ENCODE data around the gene ARHGAP30. TPM values are rescaled to one million over a fixed set of nuclear protein-coding genes. Genes with fewer than 3 reads are reported as not detected.

Gene ARHGAP30
- polyA plus RNA-seq, 1 donor (not counting 4 experiments of a cell fraction or from before 2014, with no cell fraction given) = 0.16 TPM

DNA sequence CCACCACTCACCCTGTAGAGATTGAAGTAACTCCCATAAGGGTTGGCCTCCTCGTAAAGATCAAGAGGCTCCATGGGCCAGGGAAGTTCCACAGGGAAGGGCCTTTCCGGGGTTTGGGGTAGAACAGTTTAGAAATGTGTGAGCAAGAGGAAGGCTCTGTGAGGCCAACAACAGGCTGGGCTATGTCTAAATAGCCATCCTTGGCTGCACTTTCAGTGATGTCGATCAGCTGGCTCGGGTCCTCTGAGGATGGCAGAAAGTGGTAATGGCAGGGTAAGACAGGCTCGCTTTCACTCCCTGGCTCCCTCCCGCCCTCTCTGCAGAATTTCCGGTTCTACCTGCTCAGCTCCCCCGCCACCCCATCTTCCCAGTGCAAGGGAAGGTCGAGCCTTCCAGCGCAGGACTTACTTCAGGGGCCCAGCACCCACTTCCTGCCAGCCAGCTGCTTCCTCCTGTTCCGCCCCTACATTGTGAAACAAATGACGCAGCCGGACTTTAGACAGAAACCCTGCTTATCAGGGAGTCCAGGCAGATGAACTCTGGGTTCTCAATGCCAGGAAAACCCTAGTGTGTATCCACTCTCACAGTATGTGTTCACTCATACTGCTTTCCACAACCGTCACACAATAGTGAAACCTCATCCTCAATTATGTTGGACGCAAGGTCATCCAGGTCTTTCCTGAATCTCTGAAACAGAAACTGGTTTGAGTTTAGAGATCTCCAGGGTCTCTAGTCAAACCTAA lies 56.0 kb downstream of the ARHGAP30 start:
- Histone ChIP-seq H3K9me1 (ENCODE audit: control insufficient read depth, extremely low read depth, insufficient read depth, low read length) (no peaks in the 10 kb centered on the region), H4K20me1 (ENCODE audit: control insufficient read depth, extremely low read depth, insufficient read depth, low read length) (no peaks in the 10 kb centered on the region), H2AFZ (ENCODE audit: control insufficient read depth, low read length) (no peak overlapping the region), H3K4me3 (ENCODE audit: control insufficient read depth in 2 of 3, extremely low read depth in 1 of 3, insufficient read depth in 2 of 3, low read depth in 1 of 3, low read length in 3 of 3) (peak overlapping the region in 2 of 3 experiments; percentile 37 to 52), H3K4me2 (ENCODE audit: control insufficient read depth, extremely low read depth, insufficient read depth, low read depth, low read length) (peak overlapping the region; percentile 75), H3K9me3 (ENCODE audit: control insufficient read depth, low read depth, low read length) (no peaks in the 10 kb centered on the region), H3K9ac (ENCODE audit: control insufficient read depth, extremely low read depth, insufficient read depth, low read length) (peak overlapping the region; percentile 61), H3K4me1 (ENCODE audit: control insufficient read depth, extremely low read depth, insufficient read depth, low read length) (peaks cover 42% of the 10 kb centered on the region), H3K27ac (ENCODE audit: control insufficient read depth, insufficient read depth, low read length) (peak overlapping the region; percentile 83), H3K36me3 (ENCODE audit: control insufficient read depth in 2 of 2, extremely low read depth in 1 of 2, insufficient read depth in 2 of 2, low read length in 2 of 2) (peaks cover 10 to 12% of the 10 kb centered on the region in 2 experiments), H3K27me3 (ENCODE audit: control insufficient read depth, extremely low read depth, insufficient read depth, low read length) (no peaks in the 10 kb centered on the region), H3K79me2 (ENCODE audit: control insufficient read depth, insufficient read depth, low read length) (peaks cover 87% of the 10 kb centered on the region)
- TF ChIP-seq EZH2 (IDR thresholded peaks at IDR 0.05; ENCODE audit: low read length) = no peak
- TF ChIP-seq, protein P1, sequence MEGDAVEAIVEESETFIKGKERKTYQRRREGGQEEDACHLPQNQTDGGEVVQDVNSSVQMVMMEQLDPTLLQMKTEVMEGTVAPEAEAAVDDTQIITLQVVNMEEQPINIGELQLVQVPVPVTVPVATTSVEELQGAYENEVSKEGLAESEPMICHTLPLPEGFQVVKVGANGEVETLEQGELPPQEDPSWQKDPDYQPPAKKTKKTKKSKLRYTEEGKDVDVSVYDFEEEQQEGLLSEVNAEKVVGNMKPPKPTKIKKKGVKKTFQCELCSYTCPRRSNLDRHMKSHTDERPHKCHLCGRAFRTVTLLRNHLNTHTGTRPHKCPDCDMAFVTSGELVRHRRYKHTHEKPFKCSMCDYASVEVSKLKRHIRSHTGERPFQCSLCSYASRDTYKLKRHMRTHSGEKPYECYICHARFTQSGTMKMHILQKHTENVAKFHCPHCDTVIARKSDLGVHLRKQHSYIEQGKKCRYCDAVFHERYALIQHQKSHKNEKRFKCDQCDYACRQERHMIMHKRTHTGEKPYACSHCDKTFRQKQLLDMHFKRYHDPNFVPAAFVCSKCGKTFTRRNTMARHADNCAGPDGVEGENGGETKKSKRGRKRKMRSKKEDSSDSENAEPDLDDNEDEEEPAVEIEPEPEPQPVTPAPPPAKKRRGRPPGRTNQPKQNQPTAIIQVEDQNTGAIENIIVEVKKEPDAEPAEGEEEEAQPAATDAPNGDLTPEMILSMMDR (optimal IDR thresholded peaks at IDR 0.05 in 1 of 3, IDR thresholded peaks at IDR 0.05 in 1 of 3, conservative IDR thresholded peaks at IDR 0.05 in 1 of 3; ENCODE audit: extremely low read depth in 1 of 3, insufficient read depth in 2 of 3, low read length in 3 of 3) = no peak
- dilution Hi-C loops (cut with MboI; ENCODE audit: extremely low pct_ligation_motif_present, low sequenced_read_pairs) = no loop called here
- FAIRE-seq (peak; percentile 63), DNase-seq (ENCODE audit: low read depth, low spot score) (peak; percentile 48)

DNA sequence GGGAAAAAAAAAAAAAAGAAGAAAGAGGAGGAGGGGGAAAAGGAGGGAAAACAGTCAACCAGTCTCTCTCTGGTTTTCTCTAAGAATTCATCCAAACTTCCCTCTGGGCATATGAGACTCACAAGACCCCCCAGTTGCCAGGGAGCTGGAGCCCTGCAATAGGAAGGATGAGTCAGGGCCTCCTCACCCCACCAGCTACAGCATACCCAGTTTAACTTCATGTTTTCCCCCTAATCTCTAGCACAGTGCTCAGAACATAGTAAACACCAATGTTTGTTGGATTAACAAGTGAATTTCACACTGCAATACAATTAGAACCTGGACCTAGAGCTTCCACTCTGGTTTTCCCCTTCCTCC lies 56.6 kb downstream of the ARHGAP30 start:
- Histone ChIP-seq H2AFZ (ENCODE audit: control insufficient read depth, low read length) (no peak overlapping the region), H3K4me2 (ENCODE audit: control insufficient read depth, extremely low read depth, insufficient read depth, low read depth, low read length) (peak overlapping the region; percentile 75), H3K4me1 (ENCODE audit: control insufficient read depth, extremely low read depth, insufficient read depth, low read length) (peaks cover 36% of the 10 kb centered on the region), H3K9me3 (ENCODE audit: control insufficient read depth, low read depth, low read length) (no peaks in the 10 kb centered on the region), H3K79me2 (ENCODE audit: control insufficient read depth, insufficient read depth, low read length) (peaks cover 87% of the 10 kb centered on the region), H3K27ac (ENCODE audit: control insufficient read depth, insufficient read depth, low read length) (peak overlapping the region; percentile 83), H3K9me1 (ENCODE audit: control insufficient read depth, extremely low read depth, insufficient read depth, low read length) (no peaks in the 10 kb centered on the region), H3K9ac (ENCODE audit: control insufficient read depth, extremely low read depth, insufficient read depth, low read length) (peak overlapping the region; percentile 61), H4K20me1 (ENCODE audit: control insufficient read depth, extremely low read depth, insufficient read depth, low read length) (no peaks in the 10 kb centered on the region), H3K4me3 (ENCODE audit: control insufficient read depth in 2 of 3, extremely low read depth in 1 of 3, insufficient read depth in 2 of 3, low read depth in 1 of 3, low read length in 3 of 3) (peak overlapping the region in 2 of 3 experiments; percentile 37 to 52), H3K27me3 (ENCODE audit: control insufficient read depth, extremely low read depth, insufficient read depth, low read length) (no peaks in the 10 kb centered on the region), H3K36me3 (ENCODE audit: control insufficient read depth in 2 of 2, extremely low read depth in 1 of 2, insufficient read depth in 2 of 2, low read length in 2 of 2) (peaks cover 5 to 14% of the 10 kb centered on the region in 2 experiments)
- TF ChIP-seq EZH2 (IDR thresholded peaks at IDR 0.05; ENCODE audit: low read length) = no peak
- TF ChIP-seq, protein P1 (optimal IDR thresholded peaks at IDR 0.05 in 1 of 3, IDR thresholded peaks at IDR 0.05 in 1 of 3, conservative IDR thresholded peaks at IDR 0.05 in 1 of 3; ENCODE audit: extremely low read depth in 1 of 3, insufficient read depth in 2 of 3, low read length in 3 of 3) = no peak
- dilution Hi-C loops (cut with MboI; ENCODE audit: extremely low pct_ligation_motif_present, low sequenced_read_pairs) = no loop called here
- DNase-seq (ENCODE audit: low read depth, low spot score) (no peak), FAIRE-seq (no peak)

Data from keratinocyte (primary cell).